Measurements from ENCODE around the gene TSPOAP1. TPM values are rescaled to one million over a fixed set of nuclear protein-coding genes. Genes with fewer than 3 reads are reported as not detected.

Gene TSPOAP1
- total RNA-seq, 1 experiment from 2014 or later = 6.0 TPM

DNA sequence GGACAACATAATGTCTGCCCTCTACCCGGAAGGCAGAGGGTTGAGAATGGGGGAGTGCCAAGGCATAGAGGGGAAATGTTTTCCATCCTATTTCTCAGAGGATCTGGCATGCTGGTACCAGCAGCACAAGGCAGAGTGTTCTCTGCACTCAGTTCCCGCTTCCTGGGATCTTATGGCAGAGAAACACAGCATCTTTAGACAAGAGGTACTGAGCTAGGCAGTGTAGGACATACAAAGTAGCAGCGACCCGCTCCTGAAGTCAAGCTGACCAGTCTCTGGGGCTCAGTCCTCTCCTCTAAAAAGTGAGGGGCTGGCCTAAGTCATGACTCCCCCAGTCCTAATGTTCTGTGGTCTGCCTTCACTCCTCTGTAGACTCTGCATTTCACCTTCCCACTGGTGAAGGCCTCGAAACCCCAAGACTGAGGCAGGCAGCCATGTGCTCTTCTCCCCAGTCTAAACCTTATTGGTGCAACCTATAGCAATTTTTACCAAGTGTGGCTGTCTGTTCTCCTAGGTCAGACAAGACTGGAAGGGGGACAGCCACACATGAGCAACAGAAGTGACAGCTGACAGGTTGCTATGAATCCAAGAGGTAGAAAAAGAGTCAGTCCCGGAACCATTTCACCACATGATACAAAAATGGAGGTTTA, 11.3 kb upstream of the TSPOAP1 start:
- ChIA-PET CTCF (no interaction called here), POLR2A (interaction anchor here (0.6 kb wide), 1 partner anchor 11 kb away, joined by 5 read pairs; no protein-coding TSS in a partner anchor)
- DNase-seq = no peak
- no peak overlapping the region for H3K4me3 Mint-ChIP-seq (ENCODE audit: unreplicated experiment)
- intact Hi-C loops (cut with micrococcal nuclease; ENCODE audit: unreplicated experiment) = no loop called here
- no peaks in the 10 kb centered on the region for H3K9me3 ChIP-seq
- peaks cover 34% of the 10 kb centered on the region for H3K4me1 ChIP-seq
- H3K36me3 ChIP-seq (ENCODE audit: control insufficient read depth, insufficient read depth, low read length) = peaks cover 3% of the 10 kb centered on the region
- H3K4me1 Mint-ChIP-seq (ENCODE audit: low read depth, unreplicated experiment) = peaks cover 15% of the 10 kb centered on the region
- peaks cover 78% of the 10 kb centered on the region for H3K36me3 Mint-ChIP-seq (ENCODE audit: insufficient read depth, unreplicated experiment)
- H3K27me3 Mint-ChIP-seq (ENCODE audit: insufficient read depth, unreplicated experiment) = no peaks in the 10 kb centered on the region
- H3K9me3 Mint-ChIP-seq (ENCODE audit: unreplicated experiment) = no peaks in the 10 kb centered on the region
- TF ChIP-seq, protein P1, sequence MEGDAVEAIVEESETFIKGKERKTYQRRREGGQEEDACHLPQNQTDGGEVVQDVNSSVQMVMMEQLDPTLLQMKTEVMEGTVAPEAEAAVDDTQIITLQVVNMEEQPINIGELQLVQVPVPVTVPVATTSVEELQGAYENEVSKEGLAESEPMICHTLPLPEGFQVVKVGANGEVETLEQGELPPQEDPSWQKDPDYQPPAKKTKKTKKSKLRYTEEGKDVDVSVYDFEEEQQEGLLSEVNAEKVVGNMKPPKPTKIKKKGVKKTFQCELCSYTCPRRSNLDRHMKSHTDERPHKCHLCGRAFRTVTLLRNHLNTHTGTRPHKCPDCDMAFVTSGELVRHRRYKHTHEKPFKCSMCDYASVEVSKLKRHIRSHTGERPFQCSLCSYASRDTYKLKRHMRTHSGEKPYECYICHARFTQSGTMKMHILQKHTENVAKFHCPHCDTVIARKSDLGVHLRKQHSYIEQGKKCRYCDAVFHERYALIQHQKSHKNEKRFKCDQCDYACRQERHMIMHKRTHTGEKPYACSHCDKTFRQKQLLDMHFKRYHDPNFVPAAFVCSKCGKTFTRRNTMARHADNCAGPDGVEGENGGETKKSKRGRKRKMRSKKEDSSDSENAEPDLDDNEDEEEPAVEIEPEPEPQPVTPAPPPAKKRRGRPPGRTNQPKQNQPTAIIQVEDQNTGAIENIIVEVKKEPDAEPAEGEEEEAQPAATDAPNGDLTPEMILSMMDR (IDR thresholded peaks at IDR 0.05; ENCODE audit: insufficient read depth in 1 of 2, low read depth in 1 of 2, low read length in 1 of 2, severe bottlenecking in 1 of 2, unreplicated experiment in 1 of 2) = no peak
- no peak overlapping the region for H3K27ac Mint-ChIP-seq (ENCODE audit: unreplicated experiment)
- no TSS peak for BruUV-seq (replicated peaks)
- H3K4me3 ChIP-seq (ENCODE audit: low read depth, low read length) = no peak overlapping the region
- no peaks in the 10 kb centered on the region for H3K27me3 ChIP-seq (replicated peaks; ENCODE audit: control insufficient read depth, insufficient read depth, low read length)

DNA sequence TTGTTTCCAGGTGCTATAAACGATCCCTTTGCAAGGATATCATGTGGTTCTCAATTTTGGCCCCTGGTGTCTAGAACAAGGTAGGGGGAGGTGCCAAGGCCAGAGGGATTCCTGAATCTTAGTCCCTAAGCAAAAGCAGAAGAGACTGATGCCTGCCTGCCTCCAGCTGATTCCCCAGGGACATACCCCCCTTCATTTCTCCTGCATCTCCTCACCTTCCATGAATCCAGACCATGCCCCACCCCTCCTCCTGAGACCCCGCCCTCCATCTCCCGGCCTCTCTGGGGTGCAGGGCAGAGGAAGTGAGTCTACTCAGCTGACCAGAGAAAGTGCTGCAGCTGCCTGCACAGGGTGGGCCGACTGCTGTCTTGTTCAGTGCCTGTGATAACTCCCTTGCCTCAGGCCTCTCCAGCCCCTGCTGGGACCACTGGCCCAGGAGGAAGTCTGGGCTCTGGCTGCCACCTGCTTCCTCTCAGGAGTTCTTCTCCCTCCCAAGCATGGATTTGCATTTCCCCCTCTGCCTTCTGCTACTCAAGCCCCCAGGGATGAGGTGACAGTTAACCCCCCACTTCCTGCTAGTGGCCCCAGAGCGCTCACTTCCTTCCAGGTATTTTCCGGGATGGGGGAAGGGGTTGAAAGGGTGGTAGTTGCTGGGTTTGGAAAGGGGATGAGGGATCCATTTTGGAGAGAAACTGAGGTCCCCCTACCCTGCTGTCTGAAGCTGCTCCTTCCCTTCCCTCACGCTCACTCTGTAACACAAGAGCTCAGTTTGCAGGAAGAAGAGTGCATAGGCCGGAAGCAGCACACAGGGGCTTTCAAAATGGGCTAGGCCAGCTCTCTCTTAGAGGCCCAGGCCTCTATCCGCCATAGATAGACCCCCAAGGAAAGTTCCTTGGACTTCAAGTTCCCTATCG, 10.5 kb upstream of the TSPOAP1 start:
- Mint-ChIP-seq H3K4me1 (ENCODE audit: low read depth, unreplicated experiment) (peaks cover 15% of the 10 kb centered on the region), H3K27me3 (ENCODE audit: insufficient read depth, unreplicated experiment) (no peaks in the 10 kb centered on the region), H3K4me3 (ENCODE audit: unreplicated experiment) (no peak overlapping the region), H3K27ac (ENCODE audit: unreplicated experiment) (peak overlapping the region; percentile 74), H3K36me3 (ENCODE audit: insufficient read depth, unreplicated experiment) (peaks cover 78% of the 10 kb centered on the region), H3K9me3 (ENCODE audit: unreplicated experiment) (no peaks in the 10 kb centered on the region)
- intact Hi-C loops (cut with micrococcal nuclease; ENCODE audit: unreplicated experiment) = no loop called here
- ChIA-PET CTCF (interaction anchor here (0.5 kb wide), 1 partner anchor 664 kb away, joined by 3 read pairs; no protein-coding TSS in a partner anchor), POLR2A (interaction anchor here (2.6 kb wide), 1 partner anchor 79 kb away, joined by 9 read pairs; the partner anchor contains the start of gene RNF43)
- no peaks in the 10 kb centered on the region for H3K9me3 ChIP-seq
- TF ChIP-seq, protein P1 (IDR thresholded peaks at IDR 0.05; ENCODE audit: insufficient read depth in 1 of 2, low read depth in 1 of 2, low read length in 1 of 2, severe bottlenecking in 1 of 2, unreplicated experiment in 1 of 2) = no peak
- peaks cover 34% of the 10 kb centered on the region for H3K4me1 ChIP-seq
- no peak overlapping the region for H3K4me3 ChIP-seq (ENCODE audit: low read depth, low read length)
- peaks cover 3% of the 10 kb centered on the region for H3K36me3 ChIP-seq (ENCODE audit: control insufficient read depth, insufficient read depth, low read length)
- no peaks in the 10 kb centered on the region for H3K27me3 ChIP-seq (replicated peaks; ENCODE audit: control insufficient read depth, insufficient read depth, low read length)
- no peak for DNase-seq
- no TSS peak for BruUV-seq (replicated peaks)

DNA sequence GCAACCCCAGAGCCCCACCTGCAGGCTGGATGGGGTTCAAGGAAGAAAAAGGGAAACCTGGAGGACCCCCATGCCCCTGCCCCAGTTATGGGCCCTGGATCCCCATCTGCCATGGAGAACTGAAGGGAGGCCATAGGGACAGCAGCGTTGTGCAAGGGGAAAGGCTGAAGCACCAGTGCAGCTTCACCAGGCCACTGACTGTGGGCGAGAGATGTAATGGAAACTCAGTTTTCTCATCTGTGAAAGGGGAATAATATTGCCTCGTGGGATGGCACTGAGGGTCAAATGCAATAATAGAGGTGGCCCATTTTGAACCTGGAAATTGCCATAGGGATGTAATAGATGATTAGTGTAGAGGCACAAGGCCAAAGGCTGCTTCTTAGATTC, 9.9 kb upstream of the TSPOAP1 start:
- intact Hi-C loops (cut with micrococcal nuclease; ENCODE audit: unreplicated experiment) = no loop called here
- DNase-seq = no peak
- Mint-ChIP-seq H3K4me1 (ENCODE audit: low read depth, unreplicated experiment) (peaks cover 15% of the 10 kb centered on the region), H3K27ac (ENCODE audit: unreplicated experiment) (peak overlapping the region; percentile 74), H3K27me3 (ENCODE audit: insufficient read depth, unreplicated experiment) (no peaks in the 10 kb centered on the region), H3K36me3 (ENCODE audit: insufficient read depth, unreplicated experiment) (peaks cover 71% of the 10 kb centered on the region), H3K9me3 (ENCODE audit: unreplicated experiment) (no peaks in the 10 kb centered on the region), H3K4me3 (ENCODE audit: unreplicated experiment) (no peak overlapping the region)
- H3K27me3 ChIP-seq (replicated peaks; ENCODE audit: control insufficient read depth, insufficient read depth, low read length) = no peaks in the 10 kb centered on the region
- H3K4me1 ChIP-seq = peaks cover 34% of the 10 kb centered on the region
- TF ChIP-seq, protein P1 (IDR thresholded peaks at IDR 0.05; ENCODE audit: insufficient read depth in 1 of 2, low read depth in 1 of 2, low read length in 1 of 2, severe bottlenecking in 1 of 2, unreplicated experiment in 1 of 2) = peak in 1 of 2 experiments; percentile 3
- peaks cover under 1% of the 10 kb centered on the region for H3K36me3 ChIP-seq (ENCODE audit: control insufficient read depth, insufficient read depth, low read length)
- CTCF ChIA-PET = interaction anchor here (2.9 to 3.0 kb wide), 2 partner anchors 21 to 79 kb away, joined by 15 to 17 read pairs; partner anchors contain the start of gene RNF43
- H3K9me3 ChIP-seq = no peaks in the 10 kb centered on the region
- BruUV-seq (replicated peaks) = no TSS peak
- H3K4me3 ChIP-seq (ENCODE audit: low read depth, low read length) = no peak overlapping the region
- POLR2A ChIA-PET = interaction anchor here (2.6 kb wide), 1 partner anchor 79 kb away, joined by 9 read pairs; the partner anchor contains the start of gene RNF43
